ENCODE data around the gene MDFI. TPM values are rescaled to one million over a fixed set of nuclear protein-coding genes. Genes with fewer than 3 reads are reported as not detected.

The MDFI gene
- polyA plus RNA-seq, 1 donor from 2014 or later: 42.5 TPM

DNA sequence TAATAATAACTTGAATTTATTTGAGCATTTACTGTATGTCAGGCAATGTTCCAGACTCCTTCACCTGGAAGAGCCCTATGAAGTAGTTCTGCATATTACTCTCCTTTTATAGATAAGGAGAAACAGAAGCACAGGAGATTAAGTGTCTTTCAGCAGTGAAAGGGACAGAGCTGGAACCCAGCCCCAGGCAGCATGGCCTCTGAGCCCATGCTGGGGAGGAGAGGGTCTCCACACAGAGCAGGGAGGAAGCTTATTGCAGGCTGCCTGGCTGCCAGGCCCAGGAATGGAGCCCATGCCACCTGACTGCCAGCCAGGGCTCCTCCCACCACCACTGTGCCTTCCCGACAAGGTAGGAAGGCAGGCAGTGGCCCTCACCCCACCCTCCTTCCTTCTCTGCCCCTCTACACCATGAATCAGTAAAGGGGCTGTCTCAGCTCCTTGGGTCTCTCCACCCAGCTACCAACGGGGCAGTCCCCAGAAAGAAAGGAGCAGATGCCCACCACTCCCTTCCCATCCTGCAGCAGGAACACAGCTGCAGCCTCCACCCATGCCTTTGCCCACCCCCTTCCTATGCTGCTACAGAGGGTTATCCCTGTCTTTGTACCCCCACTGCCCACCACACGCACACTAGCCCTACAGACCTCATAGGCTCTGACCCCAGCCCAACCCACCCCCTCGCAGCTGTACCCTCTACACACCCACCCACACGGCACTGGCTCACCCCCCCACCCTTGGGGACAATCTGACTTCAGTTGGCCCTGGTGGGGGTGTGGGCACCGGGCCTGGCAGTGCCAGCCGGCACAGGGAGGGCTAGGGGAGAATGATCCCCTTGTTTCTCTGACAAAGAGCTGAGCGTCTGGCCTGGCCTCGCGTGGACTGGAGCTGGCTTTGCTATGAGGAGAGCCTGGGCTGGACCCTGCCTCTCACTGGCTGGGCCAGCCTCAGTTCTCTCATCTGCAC is 55.3 kb downstream of the MDFI start:
- Histone ChIP-seq H3K27ac (ENCODE audit: low read length) (no peak overlapping the region), H3K27me3 (ENCODE audit: insufficient read depth, low read depth, low read length) (no peaks in the 10 kb centered on the region), H2AFZ (ENCODE audit: low read depth, low read length) (no peak overlapping the region), H3K9me3 (ENCODE audit: low read length) (no peaks in the 10 kb centered on the region), H3K4me2 (ENCODE audit: low read length) (no peak overlapping the region), H3K79me2 (replicated peaks; ENCODE audit: insufficient read depth, low read length) (no peaks in the 10 kb centered on the region), H3K9me2 (ENCODE audit: insufficient read depth, low read length) (no peaks in the 10 kb centered on the region), H3F3A (ENCODE audit: insufficient read depth, low read length, poor library complexity, severe bottlenecking) (no peaks in the 10 kb centered on the region), H3K36me3 (ENCODE audit: insufficient read depth, low read length) (no peaks in the 10 kb centered on the region), H4K20me1 (ENCODE audit: insufficient read depth) (no peaks in the 10 kb centered on the region), H3K9ac (ENCODE audit: low read length) (no peak overlapping the region), H3K4me3 (ENCODE audit: low read length) (no peak overlapping the region)
- TF ChIP-seq, protein P1, sequence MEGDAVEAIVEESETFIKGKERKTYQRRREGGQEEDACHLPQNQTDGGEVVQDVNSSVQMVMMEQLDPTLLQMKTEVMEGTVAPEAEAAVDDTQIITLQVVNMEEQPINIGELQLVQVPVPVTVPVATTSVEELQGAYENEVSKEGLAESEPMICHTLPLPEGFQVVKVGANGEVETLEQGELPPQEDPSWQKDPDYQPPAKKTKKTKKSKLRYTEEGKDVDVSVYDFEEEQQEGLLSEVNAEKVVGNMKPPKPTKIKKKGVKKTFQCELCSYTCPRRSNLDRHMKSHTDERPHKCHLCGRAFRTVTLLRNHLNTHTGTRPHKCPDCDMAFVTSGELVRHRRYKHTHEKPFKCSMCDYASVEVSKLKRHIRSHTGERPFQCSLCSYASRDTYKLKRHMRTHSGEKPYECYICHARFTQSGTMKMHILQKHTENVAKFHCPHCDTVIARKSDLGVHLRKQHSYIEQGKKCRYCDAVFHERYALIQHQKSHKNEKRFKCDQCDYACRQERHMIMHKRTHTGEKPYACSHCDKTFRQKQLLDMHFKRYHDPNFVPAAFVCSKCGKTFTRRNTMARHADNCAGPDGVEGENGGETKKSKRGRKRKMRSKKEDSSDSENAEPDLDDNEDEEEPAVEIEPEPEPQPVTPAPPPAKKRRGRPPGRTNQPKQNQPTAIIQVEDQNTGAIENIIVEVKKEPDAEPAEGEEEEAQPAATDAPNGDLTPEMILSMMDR (IDR thresholded peaks at IDR 0.05; ENCODE audit: poor library complexity, severe bottlenecking): no peak
- no peak for TF ChIP-seq RAD21 (conservative IDR thresholded peaks at IDR 0.05)
- no peak for TF ChIP-seq EZH2 (IDR thresholded peaks at IDR 0.05; ENCODE audit: borderline replicate concordance, insufficient read depth, low read length, poor library complexity, severe bottlenecking)
- TF ChIP-seq MXI1 (conservative IDR thresholded peaks at IDR 0.05; ENCODE audit: poor library complexity, severe bottlenecking): no peak
- TF ChIP-seq SMC3 (conservative IDR thresholded peaks at IDR 0.05; ENCODE audit: poor library complexity): no peak
- TF ChIP-seq, protein P2, sequence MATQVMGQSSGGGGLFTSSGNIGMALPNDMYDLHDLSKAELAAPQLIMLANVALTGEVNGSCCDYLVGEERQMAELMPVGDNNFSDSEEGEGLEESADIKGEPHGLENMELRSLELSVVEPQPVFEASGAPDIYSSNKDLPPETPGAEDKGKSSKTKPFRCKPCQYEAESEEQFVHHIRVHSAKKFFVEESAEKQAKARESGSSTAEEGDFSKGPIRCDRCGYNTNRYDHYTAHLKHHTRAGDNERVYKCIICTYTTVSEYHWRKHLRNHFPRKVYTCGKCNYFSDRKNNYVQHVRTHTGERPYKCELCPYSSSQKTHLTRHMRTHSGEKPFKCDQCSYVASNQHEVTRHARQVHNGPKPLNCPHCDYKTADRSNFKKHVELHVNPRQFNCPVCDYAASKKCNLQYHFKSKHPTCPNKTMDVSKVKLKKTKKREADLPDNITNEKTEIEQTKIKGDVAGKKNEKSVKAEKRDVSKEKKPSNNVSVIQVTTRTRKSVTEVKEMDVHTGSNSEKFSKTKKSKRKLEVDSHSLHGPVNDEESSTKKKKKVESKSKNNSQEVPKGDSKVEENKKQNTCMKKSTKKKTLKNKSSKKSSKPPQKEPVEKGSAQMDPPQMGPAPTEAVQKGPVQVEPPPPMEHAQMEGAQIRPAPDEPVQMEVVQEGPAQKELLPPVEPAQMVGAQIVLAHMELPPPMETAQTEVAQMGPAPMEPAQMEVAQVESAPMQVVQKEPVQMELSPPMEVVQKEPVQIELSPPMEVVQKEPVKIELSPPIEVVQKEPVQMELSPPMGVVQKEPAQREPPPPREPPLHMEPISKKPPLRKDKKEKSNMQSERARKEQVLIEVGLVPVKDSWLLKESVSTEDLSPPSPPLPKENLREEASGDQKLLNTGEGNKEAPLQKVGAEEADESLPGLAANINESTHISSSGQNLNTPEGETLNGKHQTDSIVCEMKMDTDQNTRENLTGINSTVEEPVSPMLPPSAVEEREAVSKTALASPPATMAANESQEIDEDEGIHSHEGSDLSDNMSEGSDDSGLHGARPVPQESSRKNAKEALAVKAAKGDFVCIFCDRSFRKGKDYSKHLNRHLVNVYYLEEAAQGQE (IDR thresholded peaks at IDR 0.05; ENCODE audit: borderline replicate concordance): no peak
- no peak for TF ChIP-seq POLR2AphosphoS5 (IDR thresholded peaks at IDR 0.05)
- TF ChIP-seq TAF1 (IDR thresholded peaks at IDR 0.05; ENCODE audit: low read depth): no peak
- TF ChIP-seq EP300 (conservative IDR thresholded peaks at IDR 0.05; ENCODE audit: poor library complexity, severe bottlenecking): no peak

DNA sequence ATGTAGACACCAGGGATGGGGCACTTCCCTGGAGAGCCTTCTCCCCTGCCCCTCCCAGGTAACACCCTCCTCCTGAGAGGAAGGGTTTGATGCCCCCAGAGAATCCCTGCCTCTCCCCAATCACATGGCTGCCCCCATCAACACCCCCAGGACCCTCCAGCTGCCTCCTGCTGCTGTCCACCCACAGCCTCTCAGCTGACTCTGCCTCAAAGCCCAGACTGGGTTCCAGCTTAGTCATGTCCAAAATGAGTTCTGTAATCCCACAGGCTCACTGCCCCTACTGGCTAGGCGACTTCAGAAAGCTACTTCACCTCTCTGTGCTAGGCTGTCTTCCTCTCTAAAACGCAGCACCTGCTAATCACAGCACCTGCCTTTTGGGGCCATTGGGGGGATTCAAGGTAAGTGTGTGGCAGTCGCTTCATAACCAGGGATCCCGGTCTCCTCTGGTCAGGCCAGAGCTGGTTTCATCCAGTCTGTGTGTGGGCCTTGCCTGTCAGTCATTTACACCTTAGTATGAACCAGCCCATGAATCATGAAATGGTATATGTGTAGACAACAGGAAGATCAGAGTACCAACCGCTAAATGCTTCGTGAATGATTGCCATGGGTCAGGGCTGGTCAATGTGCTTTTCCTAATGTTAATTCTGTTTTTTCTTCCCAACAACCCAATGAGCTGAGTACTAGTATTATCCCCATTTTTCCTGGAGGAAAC is 56.7 kb downstream of the MDFI start:
- Histone ChIP-seq H3F3A (ENCODE audit: insufficient read depth, low read length, poor library complexity, severe bottlenecking) (no peaks in the 10 kb centered on the region), H3K9me2 (ENCODE audit: insufficient read depth, low read length) (no peaks in the 10 kb centered on the region), H3K27me3 (ENCODE audit: insufficient read depth, low read depth, low read length) (no peaks in the 10 kb centered on the region), H3K36me3 (ENCODE audit: insufficient read depth, low read length) (no peaks in the 10 kb centered on the region), H4K20me1 (ENCODE audit: insufficient read depth) (no peaks in the 10 kb centered on the region), H2AFZ (ENCODE audit: low read depth, low read length) (no peak overlapping the region), H3K9me3 (ENCODE audit: low read length) (no peaks in the 10 kb centered on the region), H3K79me2 (replicated peaks; ENCODE audit: insufficient read depth, low read length) (no peaks in the 10 kb centered on the region), H3K27ac (ENCODE audit: low read length) (no peak overlapping the region), H3K9ac (ENCODE audit: low read length) (no peak overlapping the region), H3K4me3 (ENCODE audit: low read length) (no peak overlapping the region), H3K4me2 (ENCODE audit: low read length) (no peak overlapping the region)
- TF ChIP-seq RAD21 (conservative IDR thresholded peaks at IDR 0.05) (no peak), POLR2AphosphoS5 (IDR thresholded peaks at IDR 0.05) (no peak), EP300 (conservative IDR thresholded peaks at IDR 0.05; ENCODE audit: poor library complexity, severe bottlenecking) (no peak), EZH2 (IDR thresholded peaks at IDR 0.05; ENCODE audit: borderline replicate concordance, insufficient read depth, low read length, poor library complexity, severe bottlenecking) (no peak), SMC3 (conservative IDR thresholded peaks at IDR 0.05; ENCODE audit: poor library complexity) (no peak), TAF1 (IDR thresholded peaks at IDR 0.05; ENCODE audit: low read depth) (no peak), MXI1 (conservative IDR thresholded peaks at IDR 0.05; ENCODE audit: poor library complexity, severe bottlenecking) (no peak)
- TF ChIP-seq, protein P2 (IDR thresholded peaks at IDR 0.05; ENCODE audit: borderline replicate concordance): no peak
- TF ChIP-seq, protein P1 (IDR thresholded peaks at IDR 0.05; ENCODE audit: poor library complexity, severe bottlenecking): no peak

Measured in neural cell (in vitro differentiated cells).